GM19438 (cell line): ENCODE measurements around the gene APEH.
"Not testable (repeated sequence)": the region's sequence is repeated elsewhere in the genome, so short reads cannot be mapped to it uniquely, and the experiment has no call there.

Source experiments
- ATAC-seq: cut with Tn5 transposase; IDR thresholded peaks from one replicate; pipeline ENCODE4 v1.9.1; 2021; ENCODE audit warnings: low read depth; ENCODE audit not compliant: unreplicated experiment

APEH gene

DNA sequence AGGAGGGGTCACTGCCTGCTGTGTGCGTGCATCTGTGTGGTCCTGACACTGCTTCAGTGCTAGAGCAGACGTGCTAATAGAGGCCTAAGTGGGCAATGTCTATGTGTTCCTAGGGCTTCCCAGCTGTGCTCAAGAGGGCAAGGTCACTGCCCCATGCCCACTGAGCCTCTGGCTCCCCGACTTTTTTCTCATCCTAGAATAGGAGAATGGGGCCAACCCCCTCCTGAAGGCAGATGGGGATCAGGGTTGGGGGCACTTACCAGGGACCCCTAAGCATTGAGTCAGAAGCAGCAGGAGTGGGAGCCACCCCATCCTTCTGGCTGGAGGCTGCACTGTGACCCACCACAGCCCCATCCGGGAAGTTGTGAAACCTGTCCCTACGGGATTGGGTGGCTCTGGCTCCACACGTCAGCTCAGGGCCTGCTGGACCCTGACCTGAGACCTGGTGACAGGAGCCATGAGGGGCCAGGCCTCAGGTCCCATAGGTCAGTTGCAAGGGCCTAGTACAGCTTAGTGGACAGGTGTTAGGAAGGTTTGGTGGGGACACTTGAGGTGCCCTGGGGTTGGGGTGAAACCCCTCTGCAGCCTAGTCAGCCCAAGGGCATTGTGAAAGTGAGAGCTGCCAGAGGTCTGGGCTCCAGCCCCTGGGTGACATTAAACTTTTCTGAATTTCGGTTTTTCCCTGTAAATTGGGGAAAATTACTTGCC, 14.3 kb downstream of the APEH start:
- ATAC-seq, result not testable (repeated sequence)

DNA sequence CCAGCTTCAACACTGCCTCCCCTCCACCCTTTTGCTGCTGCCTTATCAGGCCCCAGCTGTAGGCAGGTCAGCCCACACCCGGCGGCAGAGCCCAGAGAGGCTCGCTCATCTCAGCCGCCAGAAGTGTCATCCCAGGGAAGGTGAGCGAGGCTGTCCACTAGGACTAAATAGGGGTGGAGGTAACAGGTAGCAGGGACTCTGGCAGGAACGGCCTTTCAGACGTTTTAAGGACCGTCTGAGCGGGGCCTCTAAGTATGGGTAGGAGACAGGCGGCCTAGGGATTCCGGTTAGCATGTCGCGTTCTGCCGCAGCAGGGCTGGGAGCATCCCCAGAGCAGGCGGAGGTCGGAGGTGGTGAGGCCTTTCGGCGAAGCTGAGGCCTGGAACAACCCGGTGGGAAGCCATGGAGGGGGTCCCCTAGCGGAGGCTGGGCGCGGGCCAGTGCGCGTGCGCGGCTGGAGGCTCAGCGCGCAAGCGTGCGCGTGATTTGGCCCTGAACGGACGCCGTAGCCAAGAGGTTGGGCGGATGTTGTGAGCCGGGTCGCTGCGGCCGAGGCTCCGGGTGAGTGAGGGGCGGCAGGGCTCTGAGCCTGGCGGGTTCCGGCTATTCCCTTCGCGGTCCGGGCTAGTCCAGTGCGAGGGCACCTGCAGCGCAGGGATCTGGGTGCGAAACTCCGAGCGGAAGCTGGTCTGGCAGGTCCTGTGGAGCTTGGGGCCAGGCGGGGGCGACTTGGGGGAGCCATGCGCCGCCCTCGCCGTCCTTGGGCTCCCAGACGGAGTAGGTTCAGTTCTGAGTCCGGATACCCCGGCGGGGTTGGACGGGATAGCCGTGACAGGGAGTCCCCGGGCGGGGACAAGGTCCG, 15.1 kb downstream of the APEH start, which contains the start of the genes MST1 and RNF123:
TSS of gene MST1 (minus strand) at position 429 of the 862 bp plus-strand sequence. CDS start 783 bp downstream, outside the sequence.
TSS of gene RNF123 (plus strand) at position 512 of the 862 bp plus-strand sequence. CDS start 1,609 bp downstream, outside the sequence.
- ATAC-seq, result peak; percentile 61

DNA sequence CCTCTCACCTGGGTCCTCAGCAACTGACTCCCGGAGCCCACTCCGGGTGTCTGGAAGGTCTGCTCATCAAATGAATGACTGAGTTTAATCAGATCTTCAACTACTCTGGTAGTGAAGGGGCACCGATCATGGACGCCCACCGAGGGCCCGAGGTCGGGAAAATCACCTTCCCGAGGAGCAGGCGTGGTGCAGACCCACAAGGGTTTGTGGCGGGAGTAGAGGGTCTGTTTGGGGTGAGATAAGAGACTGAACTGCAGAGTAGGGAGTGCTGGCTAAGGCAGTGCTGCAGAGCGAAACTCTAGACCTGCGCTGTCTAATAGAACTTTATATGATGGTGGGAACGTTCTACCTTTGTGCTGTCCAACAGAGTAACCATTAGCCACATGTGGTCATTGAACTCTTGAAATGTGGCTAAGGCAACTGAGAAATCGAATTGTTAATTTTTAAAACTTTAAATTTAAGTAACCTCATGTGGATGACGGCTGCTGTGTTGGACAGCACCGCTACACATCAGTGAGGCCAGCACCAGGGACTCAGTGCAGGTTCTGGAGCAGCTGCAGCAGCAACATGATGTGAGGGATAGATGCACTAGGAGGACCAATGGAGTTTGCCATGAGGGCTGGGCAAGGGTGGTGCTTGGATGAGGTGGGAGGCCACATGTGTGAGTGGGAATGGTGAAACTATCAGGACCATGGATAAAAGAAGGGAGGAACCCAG, 15.9 kb downstream of the APEH start:
- ATAC-seq, result not testable (repeated sequence)

DNA sequence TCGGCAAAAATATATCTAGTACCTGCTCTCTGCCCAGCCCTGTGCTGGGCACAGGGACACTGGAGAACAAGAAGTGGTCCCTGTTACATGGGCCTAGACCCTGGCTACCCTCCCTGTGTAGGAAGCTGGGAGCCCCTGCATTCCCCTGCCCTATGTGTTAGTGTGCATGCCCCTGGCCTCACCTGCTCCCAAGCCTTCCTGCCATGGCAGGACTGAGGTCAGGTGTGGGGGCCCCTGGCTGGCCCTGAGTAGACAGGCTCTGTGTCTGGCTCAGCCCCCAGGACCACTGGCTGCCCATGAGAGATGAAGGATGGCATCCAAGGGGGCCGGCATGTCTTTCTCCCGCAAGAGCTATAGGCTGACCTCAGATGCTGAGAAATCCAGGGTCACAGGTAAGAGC, 16.7 kb downstream of the APEH start:
- ATAC-seq, result not testable (repeated sequence)

DNA sequence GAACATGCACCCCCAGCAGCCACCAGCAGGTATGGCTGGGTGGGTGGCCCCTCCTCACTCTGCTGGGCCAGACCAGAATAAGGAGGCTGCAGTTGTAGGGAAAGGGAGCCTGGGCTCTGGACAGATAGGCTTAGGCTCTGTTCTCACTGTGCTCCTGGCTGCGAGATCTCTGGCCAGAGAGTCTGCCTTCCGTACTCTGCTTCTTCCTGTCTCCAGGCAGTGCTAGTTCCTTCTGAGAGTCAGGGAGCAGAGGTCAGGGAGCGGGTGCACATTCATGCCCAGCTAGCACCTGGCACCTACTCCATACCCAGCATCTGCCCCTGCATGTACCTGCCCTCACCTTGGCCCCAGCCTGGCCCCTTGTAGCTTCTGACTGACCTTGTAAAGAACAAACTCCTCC, 17.3 kb downstream of the APEH start:
- not testable (repeated sequence) for ATAC-seq

DNA sequence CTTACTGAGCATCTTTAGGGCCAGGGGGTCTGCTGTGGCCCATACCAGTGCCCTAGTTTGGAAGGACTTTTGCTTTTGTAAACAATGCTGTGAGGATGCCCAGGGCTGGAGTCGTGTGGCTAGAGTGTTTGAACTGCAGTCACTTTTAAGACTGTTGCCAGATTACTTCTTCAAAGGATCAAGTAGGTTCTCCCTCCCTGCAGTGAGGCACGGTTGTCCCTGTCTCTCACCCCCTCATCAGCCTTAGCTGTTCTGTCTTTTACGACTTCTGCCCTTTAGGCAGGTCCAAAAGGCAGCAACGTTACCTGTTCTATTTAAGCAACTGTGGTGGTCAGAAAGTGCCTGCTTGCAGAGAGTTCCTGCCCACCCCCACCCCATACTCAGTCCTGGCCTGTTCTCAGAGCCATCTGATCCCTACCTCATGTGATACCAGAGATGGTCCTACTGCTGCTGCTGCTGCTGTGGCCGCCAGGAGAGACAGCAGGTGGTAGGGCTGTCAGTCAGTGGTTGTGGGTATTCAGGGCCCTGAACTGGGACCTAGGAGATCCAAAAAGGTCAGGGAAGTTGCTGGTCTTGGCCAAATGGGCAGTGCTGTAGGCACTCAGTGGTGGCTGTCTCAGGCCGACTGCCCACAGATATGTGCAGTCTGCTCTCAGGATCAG, 20.4 kb downstream of the APEH start:
- ATAC-seq, result not testable (repeated sequence)

DNA sequence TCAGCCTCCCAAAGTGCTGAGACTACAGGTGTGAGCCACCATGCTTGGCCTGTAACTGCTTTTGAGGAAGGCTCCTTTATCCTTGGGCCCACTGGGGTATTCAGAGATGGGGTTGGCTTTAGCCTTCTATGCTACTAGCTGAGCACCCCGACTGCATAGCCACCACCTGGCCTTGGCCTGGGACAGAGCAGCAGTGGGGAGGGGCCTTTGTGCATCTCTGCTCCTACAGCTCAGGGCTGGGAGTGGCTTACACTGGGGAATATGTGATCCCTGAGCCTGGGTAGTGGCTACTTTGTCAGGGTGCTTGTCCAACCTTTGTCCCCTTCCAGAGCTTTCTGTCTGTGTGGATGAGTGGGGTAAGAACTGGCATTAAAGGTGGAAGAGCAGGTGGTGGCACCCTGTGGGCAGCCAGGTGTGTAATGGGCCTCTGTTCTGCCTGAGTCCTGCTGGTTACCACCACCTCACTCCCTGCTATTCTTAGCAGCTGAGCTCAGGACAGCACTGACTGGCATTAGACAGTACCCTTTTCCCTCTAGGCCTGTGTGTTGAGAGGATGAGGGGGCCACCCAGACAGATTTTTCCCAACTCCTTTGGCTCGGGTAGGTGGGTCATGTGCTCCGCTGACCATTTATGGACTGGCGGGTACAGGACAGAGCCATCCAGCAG, 21.3 kb downstream of the APEH start:
- ATAC-seq, result not testable (repeated sequence)

DNA sequence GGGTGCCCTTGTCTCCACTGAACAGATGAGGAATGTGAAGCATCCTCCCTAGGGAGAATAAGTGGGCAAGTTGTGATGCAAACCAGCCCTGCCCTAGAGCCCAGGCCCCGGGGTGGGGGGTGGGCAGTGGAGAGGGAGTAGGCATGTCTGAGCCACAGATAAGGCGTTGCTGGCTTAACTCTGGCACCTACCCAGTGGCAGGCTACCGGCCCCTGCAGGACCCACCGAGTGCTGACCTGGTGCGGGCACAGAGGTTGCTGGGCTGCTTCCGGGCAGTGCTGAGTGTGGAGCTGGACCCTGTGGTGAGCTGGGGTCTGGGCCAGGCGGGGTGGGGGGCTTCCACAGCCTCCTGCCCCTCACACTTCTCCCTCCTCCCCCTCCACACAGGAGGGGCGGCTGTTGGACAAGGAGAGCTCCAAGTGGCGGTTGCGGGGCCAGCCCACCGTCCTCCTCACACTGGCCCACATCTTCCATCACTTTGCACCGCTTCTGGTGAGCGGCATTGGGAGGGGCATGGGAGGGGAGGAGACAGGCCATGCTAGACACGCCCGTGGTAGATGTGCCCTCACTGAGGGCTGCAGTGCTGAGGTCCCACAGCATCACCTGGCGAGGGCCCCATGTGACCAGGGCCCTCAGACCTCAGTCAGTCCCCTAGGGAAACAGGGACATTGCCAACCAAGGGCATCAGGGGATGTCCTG, 25.3 kb downstream of the APEH start:
- ATAC-seq, result no peak

DNA sequence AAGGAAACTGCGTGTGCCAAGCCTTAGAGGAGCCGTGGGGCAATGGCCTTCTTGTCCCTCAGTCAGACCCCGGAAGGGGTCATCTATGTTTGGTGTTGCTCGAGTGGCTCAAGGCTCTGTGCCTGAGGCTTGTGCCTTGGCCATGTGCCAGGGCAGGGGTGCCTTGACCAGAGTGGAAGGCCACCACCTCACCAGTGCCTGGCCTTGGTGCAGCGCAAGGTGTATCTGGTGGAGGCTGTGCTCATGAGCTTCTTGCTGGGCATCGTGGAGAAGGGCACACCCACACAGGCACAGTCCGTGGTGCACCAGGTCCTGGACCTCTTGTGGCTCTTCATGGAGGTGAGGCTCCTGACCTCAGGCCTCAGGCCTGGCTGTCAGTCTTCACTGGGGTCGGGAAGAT, 25.9 kb downstream of the APEH start:
- ATAC-seq, result no peak

DNA sequence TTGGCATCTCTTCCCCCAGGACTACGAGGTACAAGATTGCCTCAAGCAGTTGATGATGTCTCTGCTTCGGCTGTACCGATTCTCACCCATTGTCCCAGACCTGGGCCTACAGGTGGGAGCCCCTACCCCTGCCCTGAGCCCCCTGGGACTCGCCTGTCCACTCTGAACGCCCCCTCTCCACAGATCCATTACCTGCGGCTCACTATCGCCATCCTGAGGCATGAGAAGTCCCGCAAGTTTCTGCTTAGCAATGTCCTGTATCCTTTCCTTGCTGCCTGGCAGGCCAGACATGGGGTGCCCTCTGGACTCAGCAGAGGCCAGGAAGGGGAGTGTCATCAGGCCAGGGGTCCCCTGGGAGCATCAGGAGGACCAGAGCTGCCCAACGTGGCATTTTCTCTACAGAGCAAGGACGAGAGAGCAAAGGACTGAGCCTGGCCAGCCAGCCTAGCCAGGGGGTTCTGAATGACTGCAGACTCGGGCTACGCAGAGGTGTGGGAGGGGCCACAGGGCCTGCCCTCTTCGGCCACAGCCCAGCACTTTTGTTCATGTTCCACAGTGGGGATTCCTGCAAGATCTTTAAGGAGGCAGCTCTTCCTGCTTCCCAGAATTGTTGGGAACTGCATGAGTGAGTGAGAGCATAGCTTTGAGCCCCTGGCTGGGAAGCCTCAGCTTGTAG, 26.4 kb downstream of the APEH start:
- no peak for ATAC-seq

DNA sequence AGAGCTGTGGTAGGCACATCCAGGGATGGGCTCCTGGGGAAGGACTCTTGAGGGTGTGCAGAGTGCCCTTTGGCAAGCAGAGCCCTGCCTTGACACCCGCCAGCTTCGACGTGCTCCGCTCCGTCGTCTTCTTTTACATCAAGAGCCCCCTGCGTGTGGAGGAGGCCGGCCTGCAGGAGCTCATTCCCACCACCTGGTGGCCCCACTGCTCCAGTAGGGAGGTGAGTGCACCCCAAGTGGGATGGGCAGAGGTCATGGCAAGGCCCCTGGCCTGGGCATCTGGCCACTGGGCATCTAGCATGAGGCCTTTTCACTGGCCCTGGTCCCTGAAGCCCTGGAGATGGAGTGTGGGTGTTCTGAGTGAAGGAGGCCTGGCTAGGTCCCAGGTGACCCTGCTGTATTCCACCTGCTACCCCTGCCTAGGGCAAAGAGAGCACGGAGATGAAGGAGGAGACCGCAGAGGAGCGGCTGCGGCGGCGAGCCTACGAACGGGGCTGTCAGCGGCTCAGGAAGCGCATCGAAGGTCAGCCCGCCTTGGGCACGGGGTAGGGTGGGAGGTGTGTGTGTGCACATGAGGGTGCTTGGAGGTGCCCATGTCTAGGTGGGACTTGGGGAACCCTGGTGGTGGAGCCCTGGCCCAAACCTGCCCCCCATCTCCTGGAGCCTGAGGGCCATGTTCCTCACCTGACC, 27.4 kb downstream of the APEH start:
- no peak for ATAC-seq

DNA sequence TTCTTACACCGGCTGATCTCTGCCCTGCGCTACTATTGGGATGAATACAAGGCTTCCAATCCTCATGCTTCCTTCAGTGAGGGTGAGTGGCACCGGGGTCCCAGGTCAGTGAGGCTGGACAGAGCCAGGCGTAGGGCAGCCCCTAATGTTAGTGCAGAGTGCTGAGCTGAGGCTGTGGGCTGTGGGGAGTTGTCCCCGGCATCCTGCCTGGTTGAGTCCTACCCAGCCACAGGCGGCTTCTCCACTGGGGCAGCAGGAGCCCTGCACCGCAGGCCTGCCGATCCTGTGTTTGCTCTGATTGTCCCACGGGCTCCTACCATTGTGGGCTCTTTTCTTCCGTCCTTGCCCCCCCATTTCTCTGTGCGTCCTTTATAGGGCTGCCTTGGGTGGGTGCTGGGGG, 28.5 kb downstream of the APEH start:
- no peak for ATAC-seq

DNA sequence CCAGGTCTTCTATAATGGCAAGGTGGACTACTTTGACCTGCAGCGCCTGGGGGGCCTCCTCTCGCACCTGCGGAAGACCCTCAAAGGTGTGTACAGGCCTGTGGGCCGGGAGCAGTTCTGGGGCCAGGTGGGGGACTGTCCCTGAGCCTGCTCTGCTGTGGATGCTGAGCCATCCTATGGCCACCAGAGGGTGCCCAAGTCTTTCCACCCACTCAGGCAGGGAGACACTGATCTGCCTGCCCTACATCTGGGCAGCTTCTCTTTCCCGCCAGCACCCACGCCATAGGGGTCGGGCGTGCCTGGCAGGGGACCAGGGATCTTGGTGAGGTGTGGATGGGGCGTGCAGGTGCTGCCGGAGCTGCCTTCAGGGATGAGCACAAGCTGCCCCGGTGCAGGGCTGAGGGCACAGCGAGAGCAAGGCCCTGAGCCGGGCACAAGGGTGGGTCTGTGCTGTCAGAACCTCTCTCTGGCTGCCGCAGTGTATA, 29.3 kb downstream of the APEH start:
- no peak for ATAC-seq

DNA sequence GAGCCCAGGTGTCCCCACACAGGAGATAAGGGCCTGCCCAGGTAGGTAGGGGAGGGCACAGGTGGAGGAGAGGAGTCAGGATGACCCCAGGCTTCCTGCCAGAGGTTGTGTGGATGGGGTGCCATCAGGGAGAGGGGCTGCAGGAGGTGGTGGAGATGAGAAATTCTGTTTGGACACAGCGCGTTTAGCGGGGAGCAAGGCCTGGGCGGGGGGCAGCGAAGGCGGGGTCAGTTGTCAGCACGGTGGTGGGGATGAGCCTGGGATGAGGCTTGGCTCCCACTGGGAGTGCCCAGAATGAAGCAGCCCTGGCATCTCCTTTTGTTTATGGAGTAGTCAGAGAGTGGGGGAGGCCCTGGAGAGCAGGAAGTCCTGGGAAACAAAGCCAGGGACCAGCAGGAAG, 29.8 kb downstream of the APEH start:
- ATAC-seq, result no peak

DNA sequence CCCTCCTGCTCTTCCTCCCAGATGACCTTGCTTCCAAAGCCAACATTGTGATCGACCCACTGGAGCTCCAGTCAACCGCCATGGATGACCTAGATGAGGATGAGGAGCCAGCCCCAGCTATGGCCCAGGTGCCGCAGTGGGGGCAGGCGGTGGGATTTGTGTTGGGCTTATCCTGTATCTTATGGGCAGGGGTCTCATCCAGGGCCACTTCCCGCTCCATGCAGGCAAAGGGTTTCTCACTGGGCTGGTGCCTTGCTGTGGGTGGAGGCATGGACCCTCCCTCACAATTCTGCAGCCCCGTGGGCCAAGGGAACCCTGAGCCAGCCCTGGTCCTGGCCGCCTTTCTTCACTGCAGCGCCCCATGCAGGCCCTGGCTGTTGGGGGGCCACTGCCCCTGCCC, 30.5 kb downstream of the APEH start:
- no peak for ATAC-seq

DNA sequence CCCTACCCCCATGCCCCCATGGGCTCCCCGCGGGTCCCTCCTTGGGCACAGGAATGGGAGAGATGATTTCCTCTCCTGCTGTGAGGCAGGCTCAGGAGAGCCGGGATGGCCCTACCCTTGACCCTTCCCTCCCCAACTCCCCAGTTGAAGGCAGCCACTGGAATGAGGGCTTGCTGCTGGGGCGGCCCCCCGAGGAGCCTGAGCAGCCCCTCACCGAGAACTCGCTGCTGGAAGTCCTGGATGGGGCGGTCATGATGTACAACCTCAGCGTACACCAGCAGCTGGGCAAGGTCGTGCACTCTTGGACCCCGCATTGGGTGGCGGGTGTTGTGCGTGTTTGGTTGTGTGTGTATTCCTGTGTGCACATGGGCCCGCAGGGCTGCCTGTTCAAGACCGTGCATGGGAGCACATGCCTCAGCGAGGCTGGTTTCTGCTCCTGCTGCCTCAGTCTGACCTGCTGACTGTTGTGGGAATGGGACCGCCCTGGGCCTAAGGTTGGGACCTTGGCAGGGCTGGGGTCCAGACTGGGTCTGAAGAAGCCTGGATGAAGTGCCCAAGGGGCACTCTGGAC, 31.3 kb downstream of the APEH start:
- no peak for ATAC-seq

DNA sequence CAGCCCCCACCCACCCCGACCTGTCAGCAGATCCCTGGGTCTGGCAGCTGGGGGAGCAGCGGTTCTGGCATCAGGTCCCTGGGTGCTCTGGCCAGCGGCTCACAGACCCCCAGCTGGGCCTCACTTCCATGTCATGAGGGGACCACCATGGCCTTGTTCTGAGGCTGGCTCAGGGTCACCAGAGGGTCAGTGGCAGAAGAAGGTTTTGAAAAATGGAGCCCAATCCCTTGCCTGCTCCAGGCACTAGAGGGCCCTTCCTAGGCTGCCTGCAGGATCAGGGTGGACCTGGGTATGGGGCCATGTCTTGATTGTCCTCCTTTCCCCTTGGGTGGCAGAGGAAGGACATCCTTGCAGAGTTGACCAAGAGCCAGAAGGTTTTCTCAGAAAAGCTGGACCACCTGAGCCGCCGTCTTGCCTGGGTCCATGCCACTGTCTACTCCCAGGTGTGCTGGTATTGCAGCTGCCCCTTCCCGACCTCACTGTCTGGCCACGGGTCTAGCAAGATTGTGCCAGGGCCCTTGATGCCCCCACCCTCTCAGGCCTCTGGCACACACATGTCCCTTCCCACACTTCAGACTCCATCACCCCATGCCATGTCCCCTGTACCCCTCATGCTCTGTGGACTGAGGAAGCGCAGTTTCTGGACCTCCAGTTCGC, 32.4 kb downstream of the APEH start:
- no peak for ATAC-seq
